HepG2 (cell line): Measurements from ENCODE around the gene MKRN1. TPM values are rescaled to one million over a fixed set of nuclear protein-coding genes. Genes with fewer than 3 reads are reported as not detected.
A peak's percentile ranks its signal among the peaks of the same experiment; 100 is the strongest.

ENCODE experiments used
- ARNTL ChIP-seq: sonication (generic); formaldehyde crosslinking; IDR thresholded peaks from 2 replicates; pipeline ENCODE4 v1.4.0; 2020; ENCODE audit warnings: mild to moderate bottlenecking, missing genetic modification reagents
- KDM2A ChIP-seq: sonication (generic); formaldehyde crosslinking; IDR thresholded peaks from 2 replicates; pipeline ENCODE4 v1.4.0; 2020; ENCODE audit warnings: low read depth, missing genetic modification reagents, borderline replicate concordance
- LRRFIP1 ChIP-seq: sonication (generic); formaldehyde crosslinking; conservative IDR thresholded peaks from 2 replicates; pipeline ENCODE4 v1.4.0; 2020; ENCODE audit warnings: missing genetic modification reagents
- SNRNP70 ChIP-seq: fragments of 200-400 bp; formaldehyde crosslinking; IDR thresholded peaks from 2 replicates; pipeline ENCODE4 v1.6.1; 2017; ENCODE audit warnings: mild to moderate bottlenecking, low read depth, low read length, moderate library complexity
- STAT5B ChIP-seq: sonication (generic); formaldehyde crosslinking; IDR thresholded peaks from 2 replicates; pipeline ENCODE4 v1.4.0; 2020; ENCODE audit warnings: missing genetic modification reagents
- TSC22D2 ChIP-seq: sonication (generic); formaldehyde crosslinking; IDR thresholded peaks from 2 replicates; pipeline ENCODE4 v1.5.1; 2020; ENCODE audit warnings: missing genetic modification reagents, mild to moderate bottlenecking, borderline replicate concordance
- ZFP90 ChIP-seq: sonication (generic); formaldehyde crosslinking; IDR thresholded peaks from 2 replicates; pipeline ENCODE4 v1.8.0; 2022; ENCODE audit warnings: missing genetic modification reagents, mild to moderate bottlenecking, inconsistent platforms, borderline replicate concordance
- ZNF205 ChIP-seq: IDR thresholded peaks from 2 replicates; pipeline ENCODE4 v1.6.1; 2018; ENCODE audit warnings: missing biosample characterization, missing genetic modification reagents
- ZNF652 ChIP-seq: IDR thresholded peaks from 2 replicates; pipeline ENCODE4 v1.6.1; 2016; ENCODE audit warnings: low read depth, borderline replicate concordance
- ZNF878 ChIP-seq: sonication (generic); formaldehyde crosslinking; IDR thresholded peaks from 2 replicates; pipeline ENCODE4 v1.8.1; 2023; ENCODE audit warnings: mild to moderate bottlenecking, missing genetic modification reagents, moderate library complexity
- ZNF879 ChIP-seq: sonication (generic); formaldehyde crosslinking; IDR thresholded peaks from 2 replicates; pipeline ENCODE4 v1.8.1; 2023; ENCODE audit warnings: missing genetic modification reagents
- ZSCAN31 ChIP-seq: sonication (generic); formaldehyde crosslinking; IDR thresholded peaks from 2 replicates; pipeline ENCODE4 v1.5.0; 2020; ENCODE audit warnings: low read depth, mild to moderate bottlenecking, missing genetic modification reagents
- polyA plus RNA-seq, 8 experiments: library from polyadenylated mRNA; depleted of rRNA in 3 of 8; stranded (reverse) in 7 of 8; unstranded in 1 of 8; fragments of >200 nt; fragmentation: Illumina TruSeq in 4 of 8; extraction: Trizol in 4 of 8; gene quantifications; 2 replicates each; pipeline versions ENCODE4 v1.2.1 to v1.2.3, GENCODE V29; 2011 to 2016; ENCODE audit warnings: low read depth in 4 of 8, missing spikeins in 1 of 8, mixed read lengths in 1 of 8; ENCODE audit not compliant: insufficient read depth in 1 of 8
- total RNA-seq, 5 experiments: library from RNA; depleted of rRNA; stranded (reverse); fragments of >200 nt; fragmentation: Illumina TruSeq; extraction: Trizol; gene quantifications; 2 replicates each; pipeline ENCODE4 v1.2.3, GENCODE V29; 2016; ENCODE audit warnings: low read depth in 1 of 5
- TF ChIP-seq, protein P1 (sequence below): sonication (generic); formaldehyde crosslinking; IDR thresholded peaks from 2 replicates; pipeline ENCODE4 v1.4.0; 2020; ENCODE audit warnings: missing genetic modification reagents
- TF ChIP-seq, protein P2 (sequence below): sonication (generic); formaldehyde crosslinking; IDR thresholded peaks from 2 replicates; pipeline ENCODE4 v1.4.0; 2020; ENCODE audit warnings: missing genetic modification reagents
- TF ChIP-seq, protein P3 (sequence below): sonication (generic); formaldehyde crosslinking; IDR thresholded peaks from 2 replicates; pipeline ENCODE4 v1.5.0; 2020; ENCODE audit warnings: mild to moderate bottlenecking, missing genetic modification reagents
- TF ChIP-seq, protein P4 (sequence below): sonication (generic); formaldehyde crosslinking; IDR thresholded peaks from 2 replicates; pipeline ENCODE4 v1.8.1; 2023; ENCODE audit warnings: mild to moderate bottlenecking, inconsistent platforms, moderate library complexity, missing genetic modification reagents, borderline replicate concordance
- TF ChIP-seq, protein P5 (sequence below): sonication (generic); formaldehyde crosslinking; IDR thresholded peaks from 2 replicates; pipeline ENCODE4 v1.4.0; 2020; ENCODE audit warnings: mild to moderate bottlenecking, missing genetic modification reagents
- TF ChIP-seq, protein P6 (sequence below): sonication (generic); formaldehyde crosslinking; IDR thresholded peaks from 2 replicates; pipeline ENCODE4 v1.4.0; 2020; ENCODE audit warnings: missing genetic modification reagents, borderline replicate concordance

Gene MKRN1
- total and polyA plus RNA-seq, 2 of the 13 experiments (the other 11 are each of a cell fraction or from before 2014, with no cell fraction given), result 28.5 to 32.8 TPM

GRCh38 chr7:140479062-140479738 lies at the start of gene MKRN1 (continued):
- TF ChIP-seq ZFP90, result no peak
- TF ChIP-seq ZNF878 (CRISPR knock-in tag), result no peak
- TF ChIP-seq, protein P1, sequence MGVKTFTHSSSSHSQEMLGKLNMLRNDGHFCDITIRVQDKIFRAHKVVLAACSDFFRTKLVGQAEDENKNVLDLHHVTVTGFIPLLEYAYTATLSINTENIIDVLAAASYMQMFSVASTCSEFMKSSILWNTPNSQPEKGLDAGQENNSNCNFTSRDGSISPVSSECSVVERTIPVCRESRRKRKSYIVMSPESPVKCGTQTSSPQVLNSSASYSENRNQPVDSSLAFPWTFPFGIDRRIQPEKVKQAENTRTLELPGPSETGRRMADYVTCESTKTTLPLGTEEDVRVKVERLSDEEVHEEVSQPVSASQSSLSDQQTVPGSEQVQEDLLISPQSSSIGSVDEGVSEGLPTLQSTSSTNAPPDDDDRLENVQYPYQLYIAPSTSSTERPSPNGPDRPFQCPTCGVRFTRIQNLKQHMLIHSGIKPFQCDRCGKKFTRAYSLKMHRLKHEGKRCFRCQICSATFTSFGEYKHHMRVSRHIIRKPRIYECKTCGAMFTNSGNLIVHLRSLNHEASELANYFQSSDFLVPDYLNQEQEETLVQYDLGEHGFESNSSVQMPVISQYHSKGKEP (CRISPR knock-in tag), result no peak
- no peak for TF ChIP-seq SNRNP70
- peak; percentile 66 for TF ChIP-seq ZNF652 (CRISPR knock-in tag)
- no peak for TF ChIP-seq ARNTL
- TF ChIP-seq, protein P2, sequence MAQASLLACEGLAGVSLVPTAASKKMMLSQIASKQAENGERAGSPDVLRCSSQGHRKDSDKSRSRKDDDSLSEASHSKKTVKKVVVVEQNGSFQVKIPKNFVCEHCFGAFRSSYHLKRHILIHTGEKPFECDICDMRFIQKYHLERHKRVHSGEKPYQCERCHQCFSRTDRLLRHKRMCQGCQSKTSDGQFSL (CRISPR knock-in tag), result peak; percentile 29; the same call in 1 of the 2 replicates
- TF ChIP-seq, protein P3, sequence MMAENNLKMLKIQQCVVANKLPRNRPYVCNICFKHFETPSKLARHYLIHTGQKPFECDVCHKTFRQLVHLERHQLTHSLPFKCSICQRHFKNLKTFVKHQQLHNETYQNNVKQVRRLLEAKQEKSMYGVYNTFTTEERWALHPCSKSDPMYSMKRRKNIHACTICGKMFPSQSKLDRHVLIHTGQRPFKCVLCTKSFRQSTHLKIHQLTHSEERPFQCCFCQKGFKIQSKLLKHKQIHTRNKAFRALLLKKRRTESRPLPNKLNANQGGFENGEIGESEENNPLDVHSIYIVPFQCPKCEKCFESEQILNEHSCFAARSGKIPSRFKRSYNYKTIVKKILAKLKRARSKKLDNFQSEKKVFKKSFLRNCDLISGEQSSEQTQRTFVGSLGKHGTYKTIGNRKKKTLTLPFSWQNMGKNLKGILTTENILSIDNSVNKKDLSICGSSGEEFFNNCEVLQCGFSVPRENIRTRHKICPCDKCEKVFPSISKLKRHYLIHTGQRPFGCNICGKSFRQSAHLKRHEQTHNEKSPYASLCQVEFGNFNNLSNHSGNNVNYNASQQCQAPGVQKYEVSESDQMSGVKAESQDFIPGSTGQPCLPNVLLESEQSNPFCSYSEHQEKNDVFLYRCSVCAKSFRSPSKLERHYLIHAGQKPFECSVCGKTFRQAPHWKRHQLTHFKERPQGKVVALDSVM (CRISPR knock-in tag), result peak; percentile 41; the same call in 1 of the 2 replicates
- 0 out of 2 replicates have a peak, but pooled peaks have one; percentile 39 for TF ChIP-seq ZSCAN31 (CRISPR knock-in tag)
- no peak for TF ChIP-seq LRRFIP1 (CRISPR knock-in tag)
- no peak for TF ChIP-seq ZNF879 (CRISPR knock-in tag)
- TF ChIP-seq ZNF205, result peak; percentile 68
- peak; percentile 66; the same call in 1 of the 2 replicates for TF ChIP-seq TSC22D2 (CRISPR knock-in tag)
- TF ChIP-seq STAT5B (CRISPR knock-in tag), result no peak
- peak; percentile 72; the same call in 1 of the 2 replicates for TF ChIP-seq KDM2A (CRISPR knock-in tag)
- TF ChIP-seq, protein P4, sequence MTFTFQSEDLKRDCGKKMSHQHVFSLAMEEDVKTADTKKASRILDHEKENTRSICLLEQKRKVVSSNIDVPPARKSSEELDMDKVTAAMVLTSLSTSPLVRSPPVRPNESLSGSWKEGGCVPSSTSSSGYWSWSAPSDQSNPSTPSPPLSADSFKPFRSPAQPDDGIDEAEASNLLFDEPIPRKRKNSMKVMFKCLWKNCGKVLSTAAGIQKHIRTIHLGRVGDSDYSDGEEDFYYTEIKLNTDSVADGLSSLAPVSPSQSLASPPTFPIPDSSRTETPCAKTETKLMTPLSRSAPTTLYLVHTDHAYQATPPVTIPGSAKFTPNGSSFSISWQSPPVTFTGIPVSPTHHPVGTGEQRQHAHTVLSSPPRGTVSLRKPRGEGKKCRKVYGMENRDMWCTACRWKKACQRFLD, result no peak
- TF ChIP-seq, protein P5, sequence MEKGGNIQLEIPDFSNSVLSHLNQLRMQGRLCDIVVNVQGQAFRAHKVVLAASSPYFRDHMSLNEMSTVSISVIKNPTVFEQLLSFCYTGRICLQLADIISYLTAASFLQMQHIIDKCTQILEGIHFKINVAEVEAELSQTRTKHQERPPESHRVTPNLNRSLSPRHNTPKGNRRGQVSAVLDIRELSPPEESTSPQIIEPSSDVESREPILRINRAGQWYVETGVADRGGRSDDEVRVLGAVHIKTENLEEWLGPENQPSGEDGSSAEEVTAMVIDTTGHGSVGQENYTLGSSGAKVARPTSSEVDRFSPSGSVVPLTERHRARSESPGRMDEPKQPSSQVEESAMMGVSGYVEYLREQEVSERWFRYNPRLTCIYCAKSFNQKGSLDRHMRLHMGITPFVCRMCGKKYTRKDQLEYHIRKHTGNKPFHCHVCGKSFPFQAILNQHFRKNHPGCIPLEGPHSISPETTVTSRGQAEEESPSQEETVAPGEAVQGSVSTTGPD (CRISPR knock-in tag), result no peak
- TF ChIP-seq, protein P6, sequence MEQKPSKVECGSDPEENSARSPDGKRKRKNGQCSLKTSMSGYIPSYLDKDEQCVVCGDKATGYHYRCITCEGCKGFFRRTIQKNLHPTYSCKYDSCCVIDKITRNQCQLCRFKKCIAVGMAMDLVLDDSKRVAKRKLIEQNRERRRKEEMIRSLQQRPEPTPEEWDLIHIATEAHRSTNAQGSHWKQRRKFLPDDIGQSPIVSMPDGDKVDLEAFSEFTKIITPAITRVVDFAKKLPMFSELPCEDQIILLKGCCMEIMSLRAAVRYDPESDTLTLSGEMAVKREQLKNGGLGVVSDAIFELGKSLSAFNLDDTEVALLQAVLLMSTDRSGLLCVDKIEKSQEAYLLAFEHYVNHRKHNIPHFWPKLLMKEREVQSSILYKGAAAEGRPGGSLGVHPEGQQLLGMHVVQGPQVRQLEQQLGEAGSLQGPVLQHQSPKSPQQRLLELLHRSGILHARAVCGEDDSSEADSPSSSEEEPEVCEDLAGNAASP (CRISPR knock-in tag), result no peak
